Heart right ventricle (tissue), 16 donors: ENCODE data around the gene KIF21B. TPM values are rescaled to one million over a fixed set of nuclear protein-coding genes. Genes with fewer than 3 reads are reported as not detected.
A peak's percentile ranks its signal among the peaks of the same experiment; 100 is the strongest.

Experiments
- ATAC-seq, 8 donors: fragments of 200-7000 bp; cut with Tn5 transposase; one replicate each; pipeline ENCODE4 v1.9.1; 2020; ENCODE audit warnings: mild to moderate bottlenecking in 8 of 8, moderate library complexity in 8 of 8, moderate number of reproducible peaks in 1 of 8
- DNase-seq, 2 donors: peaks; one replicate each; pipeline ENCODE4 v3.0.0-alpha.2; 2020
- H3K27ac ChIP-seq, 10 donors: fragments of 200-600 bp; sonication (generic) in 2 of 10; one replicate each; pipeline versions ENCODE4 v1.5.0 to v1.8.0; 2020 to 2022; ENCODE audit warnings: mild to moderate bottlenecking in 3 of 10
- H3K27me3 ChIP-seq, 7 donors: fragments of 200-600 bp; one replicate each; pipeline ENCODE4 v1.8.0; 2021 to 2022; ENCODE audit warnings: mild to moderate bottlenecking in 2 of 7
- H3K36me3 ChIP-seq, 9 donors: fragments of 200-600 bp; sonication (generic) in 1 of 9; one replicate each; pipeline versions ENCODE4 v1.5.0 to v1.8.0; 2020 to 2022; ENCODE audit warnings: mild to moderate bottlenecking in 2 of 9
- H3K4me1 ChIP-seq, 9 donors: fragments of 200-600 bp; sonication (generic) in 1 of 9; one replicate each; pipeline versions ENCODE4 v1.5.0 to v1.8.0; 2020 to 2022; ENCODE audit warnings: mild to moderate bottlenecking in 4 of 9
- H3K4me3 ChIP-seq, 10 donors: fragments of 200-600 bp; sonication (generic) in 2 of 10; one replicate each; pipeline versions ENCODE4 v1.5.0 to v1.8.0; 2020 to 2022; ENCODE audit warnings: mild to moderate bottlenecking in 7 of 10, moderate library complexity in 2 of 10
- H3K9me3 ChIP-seq, 11 donors: fragments of 200-600 bp in 10 of 11; sonication (generic) in 2 of 11; one replicate each; pipeline versions ENCODE4 v1.5.0 to v1.8.0; 2013 to 2022; ENCODE audit warnings: mild to moderate bottlenecking in 2 of 11, control low read depth in 1 of 11, moderate library complexity in 1 of 11
- WGBS, 2 donors: extraction: QIAGEN DNeasy Blood & Tissue Kit; methylation state at CpG; one replicate each; pipeline ENCODE4 v1.1.7; 2013; ENCODE audit warnings: inconsistent platforms in 1 of 2; 5-methylcytosine and 5-hydroxymethylcytosine counted together
- intact Hi-C, 10 donors: fragments of 100-400 bp; cut with DNase I; formaldehyde crosslinking; loops; one replicate each; pipeline versions ENCODE4 v1.11.1 to v1.14.2; 2022
- polyA plus RNA-seq, 2 donors: library from polyadenylated mRNA; stranded (reverse); fragments of 200-250 nt; gene quantifications; one replicate each; pipeline ENCODE4 v1.2.3, GENCODE V29; 2013
- total RNA-seq, 10 donors: library from RNA; stranded (reverse); fragmentation: NEBNext Ultra II Directional in 3 of 10; extraction: Animal tissue kit (Norgen Biotek cat#: 25700) in 3 of 10; gene quantifications; one replicate each; pipeline versions ENCODE4 v1.2.1 to v1.2.4, GENCODE V29; 2021 to 2023
- TF ChIP-seq, protein P1 (sequence below), 9 donors: fragments of 200-600 bp; sonication (generic) in 2 of 9; IDR thresholded peaks; one replicate each; pipeline versions ENCODE4 v1.5.0 to v1.8.0; 2021 to 2022; ENCODE audit warnings: antibody characterized with exemption in 9 of 9, mild to moderate bottlenecking in 5 of 9, moderate library complexity in 1 of 9
- donor health status: Arrhythmogenic right ventricular cardiomyopathy.
- donor health status: ischemic (EF 13 %, LVEDD 7.1; RV severe dilation, severe dysfunction).
- donor health status: healthy with polysubstance abuse.
- donor health status: DM: no; HTN: yes; CAD: no.
- donor health status: DM: no; HTN: no; CAD: no.
- donor health status: ischemic (EF 25% LVEDD 6.9; RV normal size, moderate dysfunction).
- donor health status: ischemic (EF 25% LVEDD 5.7; RV mildly dilated, moderate dysfunction).
- donor health status: healthy.
- donor health status: DM: yes; HTN: yes; CAD: no.
- donor health status: Ischemic cardiomyopathy.
- donor health status: ischemic (EF 35%, LVEDD 5.7; RV mildly dilated, moderate dysfunction).
- donor health status: nonischemic (EF 11% LVEDD 7.7; RV severe dilation, severe dysfunction).
- donor health status: DM: yes; HTN: yes; CAD: no.
- donor health status: PGD.
- donor health status: ischemic (EF 29% LVEDD 5.4; RV normal size, mild dysfunction).
- donor health status: nonischemic (EF 23%, LVEDD 6.1; RV moderate dilation, normal function).

KIF21B gene
- total and polyA plus RNA-seq, 12 donors, result 0.10 to 2.6 (median 0.41) TPM

DNA sequence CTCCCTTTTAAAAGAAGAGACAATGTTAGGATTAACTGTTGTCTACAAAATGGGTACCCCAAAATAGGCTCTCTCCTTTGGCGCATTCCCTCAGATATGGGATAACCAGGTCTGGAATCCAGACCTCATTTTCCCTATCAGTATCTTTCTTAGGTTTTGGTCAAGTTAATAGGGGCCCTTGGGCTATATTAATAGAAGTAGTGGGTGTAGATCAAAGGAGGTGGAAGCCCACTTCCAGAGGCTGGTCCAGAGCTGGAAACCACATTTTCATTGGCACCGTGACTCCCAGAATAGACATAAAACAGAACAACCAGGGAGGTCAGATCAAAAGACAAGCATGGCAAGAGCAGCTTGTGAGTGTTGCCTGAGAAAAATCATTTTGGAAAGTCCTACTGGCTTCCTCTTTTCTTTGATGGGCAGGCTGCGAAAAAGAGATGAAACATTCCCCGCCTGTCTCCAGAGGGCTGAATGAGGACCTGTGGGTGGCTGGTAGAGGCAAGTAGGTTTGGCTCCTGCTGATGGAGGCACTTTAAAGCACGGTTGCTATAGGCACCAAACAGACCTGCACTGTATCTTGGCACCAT is 25.8 kb upstream of the KIF21B start:
- intact Hi-C loops, result loop anchor here in 4 of 10 donors (10.0 kb wide), 3 partner anchors 145 to 425 kb away; partner anchors contain the start of genes KIF14 (in 3 of the 4) and GPR25 (in 1 of the 4)
- TF ChIP-seq, protein P1, sequence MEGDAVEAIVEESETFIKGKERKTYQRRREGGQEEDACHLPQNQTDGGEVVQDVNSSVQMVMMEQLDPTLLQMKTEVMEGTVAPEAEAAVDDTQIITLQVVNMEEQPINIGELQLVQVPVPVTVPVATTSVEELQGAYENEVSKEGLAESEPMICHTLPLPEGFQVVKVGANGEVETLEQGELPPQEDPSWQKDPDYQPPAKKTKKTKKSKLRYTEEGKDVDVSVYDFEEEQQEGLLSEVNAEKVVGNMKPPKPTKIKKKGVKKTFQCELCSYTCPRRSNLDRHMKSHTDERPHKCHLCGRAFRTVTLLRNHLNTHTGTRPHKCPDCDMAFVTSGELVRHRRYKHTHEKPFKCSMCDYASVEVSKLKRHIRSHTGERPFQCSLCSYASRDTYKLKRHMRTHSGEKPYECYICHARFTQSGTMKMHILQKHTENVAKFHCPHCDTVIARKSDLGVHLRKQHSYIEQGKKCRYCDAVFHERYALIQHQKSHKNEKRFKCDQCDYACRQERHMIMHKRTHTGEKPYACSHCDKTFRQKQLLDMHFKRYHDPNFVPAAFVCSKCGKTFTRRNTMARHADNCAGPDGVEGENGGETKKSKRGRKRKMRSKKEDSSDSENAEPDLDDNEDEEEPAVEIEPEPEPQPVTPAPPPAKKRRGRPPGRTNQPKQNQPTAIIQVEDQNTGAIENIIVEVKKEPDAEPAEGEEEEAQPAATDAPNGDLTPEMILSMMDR (IDR thresholded peaks at IDR 0.05), result no peak
- no peak overlapping the region for H3K27ac ChIP-seq
- 85 to 87% methylated on average over 5 of the region's 5 CpGs for WGBS, 2 donors
- peaks cover 0 to 21% (median 6%) of the 10 kb centered on the region in 7 donors for H3K27me3 ChIP-seq
- DNase-seq, result no peak
- peaks cover 0 to 7% (median 3%) of the 10 kb centered on the region in 9 donors for H3K4me1 ChIP-seq
- no peaks in the 10 kb centered on the region for H3K36me3 ChIP-seq
- no peaks in the 10 kb centered on the region for H3K9me3 ChIP-seq
- no peak for ATAC-seq
- H3K4me3 ChIP-seq, result no peak overlapping the region

DNA sequence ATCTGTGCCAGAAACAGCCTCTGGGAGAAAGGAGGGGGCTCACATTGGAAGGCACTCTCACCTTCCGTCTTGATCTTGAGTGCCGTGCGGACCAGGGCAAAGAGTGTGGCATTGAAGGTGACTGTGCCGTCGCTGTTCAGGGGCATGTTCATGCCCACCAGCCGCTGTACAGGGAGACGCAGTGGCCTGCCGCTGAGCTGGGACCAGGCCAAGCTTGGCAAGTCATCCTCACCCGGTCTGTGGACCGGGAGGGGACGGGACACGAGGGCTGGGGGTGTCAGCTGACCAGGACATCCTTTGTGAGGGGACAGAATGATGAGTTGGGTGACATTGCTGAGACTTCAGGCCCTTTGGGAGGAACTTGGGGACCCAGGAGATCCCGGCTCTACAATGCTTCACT is 25.0 kb upstream of the KIF21B start:
- TF ChIP-seq, protein P1 (IDR thresholded peaks at IDR 0.05), result no peak
- DNase-seq, result no peak
- no peak overlapping the region for H3K4me3 ChIP-seq

DNA sequence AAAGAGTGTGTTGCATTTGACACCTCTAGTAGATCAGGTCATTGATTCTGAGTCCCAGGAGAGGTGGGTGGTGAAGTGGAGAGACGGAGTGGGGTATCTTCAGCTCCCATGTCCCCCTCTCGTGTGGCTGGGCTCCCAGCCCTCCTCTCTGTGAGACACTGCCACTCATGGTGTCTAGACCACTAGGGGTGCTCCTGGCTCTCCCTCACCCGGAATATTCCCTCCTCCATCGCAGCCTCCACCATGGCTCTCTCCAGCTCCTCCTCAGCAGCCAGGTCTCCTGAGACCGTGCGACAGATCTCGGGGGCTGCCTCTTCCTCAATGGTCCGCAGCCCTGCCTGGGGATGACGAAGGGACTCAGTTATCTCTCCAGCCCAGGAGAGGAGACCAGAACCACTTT is 20.6 kb upstream of the KIF21B start:
- intact Hi-C loops, result loop anchor here in 8 of 10 donors (5.0 to 10.0 kb wide), 6 partner anchors 72 to 487 kb away; partner anchors contain the start of genes KIF14 (in 4 of the 8) and GPR25 (in 1 of the 8)
- Histone ChIP-seq H3K4me3 (no peak overlapping the region), H3K36me3 (no peaks in the 10 kb centered on the region), H3K4me1 (peaks cover 0 to 9% (median 4%) of the 10 kb centered on the region in 9 donors), H3K27me3 (peaks cover 0 to 24% (median 9%) of the 10 kb centered on the region in 7 donors), H3K9me3 (no peaks in the 10 kb centered on the region), H3K27ac (no peak overlapping the region)
- ATAC-seq, result no peak
- DNase-seq, result no peak
- TF ChIP-seq, protein P1 (IDR thresholded peaks at IDR 0.05), result no peak
- WGBS, 2 donors, result 76 to 81% methylated on average over 9 of the region's 9 CpGs

More for the DNA sequence above, 25.0 kb upstream of the KIF21B start:
- intact Hi-C loops, result loop anchor here in 4 of 10 donors (10.0 kb wide), 3 partner anchors 144 to 424 kb away; partner anchors contain the start of genes KIF14 (in 3 of the 4) and GPR25 (in 1 of the 4)
- H3K36me3 ChIP-seq, result no peaks in the 10 kb centered on the region
- H3K4me1 ChIP-seq, result no peaks in the 10 kb centered on the region
- ATAC-seq, result no peak
- peaks cover 0 to 24% (median 9%) of the 10 kb centered on the region in 7 donors for H3K27me3 ChIP-seq
- 79 to 89% methylated on average over 13 of the region's 13 CpGs for WGBS, 2 donors
- no peak overlapping the region for H3K27ac ChIP-seq
- H3K9me3 ChIP-seq, result no peaks in the 10 kb centered on the region

DNA sequence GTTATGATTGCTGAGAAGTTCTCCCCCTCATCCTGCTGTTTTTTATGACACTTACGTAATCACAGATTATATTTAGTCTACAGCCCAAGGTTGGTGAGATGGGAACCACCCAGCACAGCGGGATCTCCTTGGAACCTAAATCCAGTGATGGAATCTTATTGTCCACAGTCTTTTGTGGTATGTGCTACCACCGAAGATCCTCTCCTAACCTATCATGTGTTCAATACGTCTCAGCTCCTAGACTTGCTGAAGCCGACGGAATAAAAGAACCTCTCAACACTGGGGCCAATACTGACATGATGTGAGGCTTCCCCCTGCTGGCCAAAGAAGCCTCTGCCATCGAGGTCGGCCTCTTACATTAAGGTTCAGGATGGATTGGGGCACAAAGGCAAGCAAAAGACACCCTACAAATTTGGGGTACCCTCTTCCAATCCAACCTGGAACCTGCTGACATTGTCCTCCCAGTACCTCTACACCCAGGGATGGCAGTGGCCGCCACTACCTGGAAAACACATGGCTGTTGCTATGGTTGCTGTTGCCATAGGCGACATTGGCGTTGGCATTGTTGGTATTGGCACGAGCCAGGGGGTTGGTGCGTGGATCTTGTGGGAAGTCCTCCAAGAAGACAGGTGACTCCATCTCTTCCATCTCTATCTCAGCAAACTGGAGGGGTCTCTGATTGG is 19.4 kb upstream of the KIF21B start:
- Histone ChIP-seq H3K4me1 (peaks cover 0 to 9% (median 4%) of the 10 kb centered on the region in 9 donors), H3K27me3 (peaks cover 0 to 15% (median 8%) of the 10 kb centered on the region in 7 donors), H3K36me3 (no peaks in the 10 kb centered on the region), H3K4me3 (no peak overlapping the region), H3K9me3 (no peaks in the 10 kb centered on the region), H3K27ac (no peak overlapping the region)
- WGBS, 2 donors, result 21 to 26% methylated on average over 13 of the region's 13 CpGs
- TF ChIP-seq, protein P1 (IDR thresholded peaks at IDR 0.05), result peak; percentile 56 to 89 (median 86)
- DNase-seq (peak; percentile 38 to 55), ATAC-seq (peak; percentile 66 to 86 (median 82))
- intact Hi-C loops, result loop anchor here in 8 of 10 donors (1.0 to 10.0 kb wide), 10 partner anchors 68 to 486 kb away; partner anchors contain the start of genes KIF14 (in 4 of the 8) and GPR25 (in 1 of the 8)
